Measurements from ENCODE around the gene TOMM40. TPM values are rescaled to one million over a fixed set of nuclear protein-coding genes. Genes with fewer than 3 reads are reported as not detected.

TOMM40 gene
- total and polyA plus RNA-seq, 9 of the 15 experiments (the other 6 are each of a cell fraction or from before 2014, with no cell fraction given) = 0.89 to 290 (median 160) TPM

GRCh38 chr19:44846455-44847143, 44.5 kb upstream of the TOMM40 start:
- Histone ChIP-seq H3K27ac (ENCODE audit: extremely low read depth, low read depth, low read length) (peak overlapping the region; percentile 97), H3K9me1 (ENCODE audit: control insufficient read depth, insufficient read depth, low read length) (peaks cover 12% of the 10 kb centered on the region), H3K36me3 (ENCODE audit: control insufficient read depth, insufficient read depth, low read length) (peaks cover 3% of the 10 kb centered on the region; the same call in 1 of the 3 replicates), H2AFZ (ENCODE audit: low read depth, low read length) (peak overlapping the region; percentile 43), H3K9ac (ENCODE audit: insufficient read depth in 1 of 2, low read depth in 2 of 2, low read length in 2 of 2) (peak overlapping the region; percentile 93 to 97), H3K4me3 (peak overlapping the region; percentile 92), H4K20me1 (replicated peaks; ENCODE audit: control insufficient read depth, insufficient read depth, low read length) (peaks cover 26% of the 10 kb centered on the region), H3K4me2 (ENCODE audit: insufficient read depth, low read length) (peak overlapping the region; percentile 93), H3K4me1 (replicated peaks in 1 of 2; ENCODE audit: control insufficient read depth in 2 of 2, insufficient read depth in 2 of 2, low read length in 2 of 2) (peaks cover 41 to 72% of the 10 kb centered on the region in 2 experiments), H3K79me2 (ENCODE audit: control insufficient read depth, insufficient read depth, low read length) (peaks cover 55% of the 10 kb centered on the region), H3K9me3 (replicated peaks; ENCODE audit: control insufficient read depth, insufficient read depth, low read depth, low read length) (no peaks in the 10 kb centered on the region), H3K27me3 (ENCODE audit: control insufficient read depth in 2 of 2, insufficient read depth in 2 of 2, low read length in 2 of 2) (no peaks in the 10 kb centered on the region)
- BruUV-seq (replicated peaks) = no TSS peak
- DNase-seq (ENCODE audit: extremely low read depth in 1 of 4, low spot score in 3 of 4) (peak in 1 of 4 experiments; percentile 12), FAIRE-seq (no peak), ATAC-seq (peak; percentile 11)
- intact Hi-C loops (cut with micrococcal nuclease) = loop anchor here (5.0 kb wide), 1 partner anchor 274 kb away; no protein-coding TSS in a partner anchor
- 2% methylated on average over 35 of the region's 51 CpGs for WGBS (ENCODE audit: insufficient coverage, low coverage, missing lambda C conversion rate)
- in situ Hi-C loops (cut with MboI) = no loop called here
- CTCF ChIA-PET (ENCODE audit: low intra/inter-chr PET ratio) = interaction anchor here (1.6 to 2.8 kb wide), 5 partner anchors 62 to 335 kb away, joined by 5 to 26 read pairs (median 13); no protein-coding TSS in a partner anchor
- POLR2A ChIA-PET = interaction anchor here (0.6 to 1.6 kb wide), 2 partner anchors 44 to 140 kb away, joined by 3 to 4 read pairs; partner anchors contain the start of gene TOMM40
- TF ChIP-seq ZNF512 (tag; IDR thresholded peaks at IDR 0.05) (no peak), GTF3C2 (IDR thresholded peaks at IDR 0.05; ENCODE audit: borderline replicate concordance, extremely low read depth, insufficient read length) (no peak), HDGF (IDR thresholded peaks at IDR 0.05) (no peak), POLR2B (IDR thresholded peaks at IDR 0.05; ENCODE audit: low read depth, partially characterized antibody) (peak; percentile 30), SAP30 (IDR thresholded peaks at IDR 0.05; ENCODE audit: borderline replicate concordance, insufficient read depth, low read depth, low read length, poor library complexity, severe bottlenecking) (peak; percentile 31), E2F6 (IDR thresholded peaks at IDR 0.05; ENCODE audit: borderline replicate concordance in 1 of 2, extremely low read depth in 1 of 2, insufficient read depth in 1 of 2, insufficient read length in 1 of 2, low read depth in 1 of 2, low read length in 1 of 2, poor library complexity in 1 of 2, severe bottlenecking in 1 of 2) (peak in 1 of 2 experiments; percentile 12), MLLT1 (IDR thresholded peaks at IDR 0.05) (0 out of 4 replicates have a peak, but pooled peaks of 1 of the 2 experiments have one; percentile 14), ZFPM2 (CRISPR knock-in tag; IDR thresholded peaks at IDR 0.05) (peak; percentile 43; the same call in 1 of the 2 replicates), CHCHD3 (CRISPR knock-in tag; IDR thresholded peaks at IDR 0.05) (no peak), ZNF143 (CRISPR knock-in tag; IDR thresholded peaks at IDR 0.05) (no peak), NR3C1 (CRISPR knock-in tag; IDR thresholded peaks at IDR 0.05) (0 out of 2 replicates have a peak, but pooled peaks have one; percentile 42), CXXC5 (CRISPR knock-in tag; IDR thresholded peaks at IDR 0.05) (0 out of 2 replicates have a peak, but pooled peaks have one; percentile 14), NCOR1 (IDR thresholded peaks at IDR 0.05) (no peak)

Data from K562 (cell line).